MM.1S (cell line): ENCODE data around the gene ELMOD2.

ENCODE experiments used
- DNase-seq: peaks from one replicate; pipeline ENCODE4 v3.0.0-alpha.2; 2015
- H2AFZ ChIP-seq: fragments of 300-600 bp; sonication (generic); 2 replicates; pipeline ENCODE4 v1.6.0; 2016; ENCODE audit warnings: antibody characterized with exemption, low read length
- H3F3A ChIP-seq: fragments of 300-600 bp; sonication (generic); 2 replicates; pipeline ENCODE4 v1.6.1; 2016; ENCODE audit warnings: mild to moderate bottlenecking, antibody characterized with exemption, low read length, moderate library complexity, mixed read lengths; ENCODE audit not compliant: insufficient read depth
- H3K27ac ChIP-seq: fragments of 300-600 bp; sonication (generic); 2 replicates; pipeline ENCODE4 v1.5.1; 2016; ENCODE audit warnings: mild to moderate bottlenecking, low read length
- H3K27me3 ChIP-seq: fragments of 300-600 bp; sonication (generic); replicated peaks from 2 replicates; pipeline ENCODE4 v1.6.0; 2016; ENCODE audit warnings: low read length; ENCODE audit not compliant: insufficient read depth
- H3K36me3 ChIP-seq: fragments of 300-600 bp; sonication (generic); replicated peaks from 2 replicates; pipeline ENCODE4 v1.6.1; 2016; ENCODE audit warnings: mild to moderate bottlenecking, low read length, mixed read lengths; ENCODE audit not compliant: insufficient read depth
- H3K4me1 ChIP-seq: fragments of 300-600 bp; sonication (generic); 2 replicates; pipeline ENCODE4 v1.6.1; 2016; ENCODE audit warnings: low read length, mixed read lengths
- H3K4me2 ChIP-seq: fragments of 300-600 bp; sonication (generic); 2 replicates; pipeline ENCODE4 v1.6.0; 2016; ENCODE audit warnings: low read depth, low read length
- H3K4me3 ChIP-seq: fragments of 300-600 bp; sonication (generic); 2 replicates; pipeline ENCODE4 v1.5.1; 2016; ENCODE audit warnings: low read length, mixed read lengths
- H3K79me2 ChIP-seq: fragments of 300-600 bp; sonication (generic); 2 replicates; pipeline ENCODE4 v1.6.1; 2016; ENCODE audit warnings: mixed run types, low read length, mixed read lengths
- H3K9ac ChIP-seq: fragments of 300-600 bp; sonication (generic); 2 replicates; pipeline ENCODE4 v1.6.1; 2016; ENCODE audit warnings: low read length, mixed read lengths
- H3K9me2 ChIP-seq: fragments of 300-600 bp; sonication (generic); replicated peaks from 2 replicates; pipeline ENCODE4 v1.6.1; 2016; ENCODE audit warnings: mild to moderate bottlenecking, low read length, mixed read lengths; ENCODE audit not compliant: insufficient read depth
- H3K9me3 ChIP-seq: fragments of 300-600 bp; sonication (generic); replicated peaks from 2 replicates; pipeline ENCODE4 v1.6.1; 2016; ENCODE audit warnings: mild to moderate bottlenecking, low read length, mixed read lengths; ENCODE audit not compliant: insufficient read depth
- H4K20me1 ChIP-seq: fragments of 300-600 bp; sonication (generic); 2 replicates; pipeline ENCODE4 v1.6.1; 2016; ENCODE audit warnings: mild to moderate bottlenecking, low read length, moderate library complexity, mixed read lengths; ENCODE audit not compliant: insufficient read depth
- EZH2 ChIP-seq: fragments of 300-600 bp; sonication (generic); optimal IDR thresholded peaks from 2 replicates; pipeline ENCODE3; 2017; ENCODE audit warnings: low read depth, mild to moderate bottlenecking, antibody characterized with exemption, low read length, mixed read lengths
- EZH2phosphoT487 ChIP-seq: fragments of 300-600 bp; sonication (generic); IDR thresholded peaks from 2 replicates; pipeline ENCODE4 v1.6.1; 2018; ENCODE audit warnings: antibody characterized with exemption, low read length
- TF ChIP-seq, protein P1 (sequence below): fragments of 300-600 bp; sonication (generic); IDR thresholded peaks from 2 replicates; pipeline ENCODE4 v1.5.1; 2016; ENCODE audit warnings: antibody characterized with exemption, low read length, mixed read lengths

Gene ELMOD2

GRCh38 chr4:140523857-140524742 lies at the start of gene ELMOD2:
Gene ELMOD2 (plus strand): TSS chr4:140524168. CDS start chr4:140525429, 1,261 bp downstream.
- DNase-seq: peak; percentile 99
- Histone ChIP-seq H3K9me2 (no peaks in the 10 kb centered on the region), H3K79me2 (no peaks in the 10 kb centered on the region), H3K27ac (peak within 1 kb of the TSS; percentile 31; the same call in 1 of the 2 replicates), H3F3A (no peaks in the 10 kb centered on the region), H3K27me3 (no peaks in the 10 kb centered on the region), H3K4me2 (peak within 1 kb of the TSS; percentile 95), H2AFZ (peak within 1 kb of the TSS; percentile 97), H3K36me3 (no peaks in the 10 kb centered on the region), H3K4me3 (peak within 1 kb of the TSS; percentile 84), H4K20me1 (no peaks in the 10 kb centered on the region), H3K9ac (peak within 1 kb of the TSS; percentile 81), H3K9me3 (no peaks in the 10 kb centered on the region), H3K4me1 (peaks cover 5% of the 10 kb centered on the region)
- TF ChIP-seq, protein P1, sequence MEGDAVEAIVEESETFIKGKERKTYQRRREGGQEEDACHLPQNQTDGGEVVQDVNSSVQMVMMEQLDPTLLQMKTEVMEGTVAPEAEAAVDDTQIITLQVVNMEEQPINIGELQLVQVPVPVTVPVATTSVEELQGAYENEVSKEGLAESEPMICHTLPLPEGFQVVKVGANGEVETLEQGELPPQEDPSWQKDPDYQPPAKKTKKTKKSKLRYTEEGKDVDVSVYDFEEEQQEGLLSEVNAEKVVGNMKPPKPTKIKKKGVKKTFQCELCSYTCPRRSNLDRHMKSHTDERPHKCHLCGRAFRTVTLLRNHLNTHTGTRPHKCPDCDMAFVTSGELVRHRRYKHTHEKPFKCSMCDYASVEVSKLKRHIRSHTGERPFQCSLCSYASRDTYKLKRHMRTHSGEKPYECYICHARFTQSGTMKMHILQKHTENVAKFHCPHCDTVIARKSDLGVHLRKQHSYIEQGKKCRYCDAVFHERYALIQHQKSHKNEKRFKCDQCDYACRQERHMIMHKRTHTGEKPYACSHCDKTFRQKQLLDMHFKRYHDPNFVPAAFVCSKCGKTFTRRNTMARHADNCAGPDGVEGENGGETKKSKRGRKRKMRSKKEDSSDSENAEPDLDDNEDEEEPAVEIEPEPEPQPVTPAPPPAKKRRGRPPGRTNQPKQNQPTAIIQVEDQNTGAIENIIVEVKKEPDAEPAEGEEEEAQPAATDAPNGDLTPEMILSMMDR: peak; percentile 95
- TF ChIP-seq EZH2 (no peak), EZH2phosphoT487 (no peak)

DNA sequence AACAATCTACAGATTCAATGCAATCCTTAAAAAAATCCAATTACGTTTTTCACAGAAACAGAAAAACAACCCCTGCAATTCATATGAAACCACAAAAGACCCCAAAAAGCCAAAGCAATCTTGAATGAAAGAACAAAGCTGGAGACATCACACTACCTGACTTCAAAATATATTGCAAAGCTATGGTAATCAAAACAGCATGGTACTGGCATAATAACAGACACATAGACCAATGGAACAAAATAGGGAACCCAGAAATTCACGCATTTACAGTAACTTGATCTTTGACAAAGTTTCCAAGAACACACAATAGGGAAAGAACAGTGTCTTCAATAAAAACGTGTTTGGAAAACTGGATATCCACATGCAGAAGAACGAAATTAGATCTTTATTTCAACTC lies 40.5 kb upstream of the ELMOD2 start:
- no peak for DNase-seq
- H2AFZ ChIP-seq: no peak overlapping the region
- H3K27ac ChIP-seq: no peak overlapping the region
- H4K20me1 ChIP-seq: no peaks in the 10 kb centered on the region
- no peaks in the 10 kb centered on the region for H3K9me3 ChIP-seq
- H3K79me2 ChIP-seq: no peaks in the 10 kb centered on the region
- no peaks in the 10 kb centered on the region for H3K9me2 ChIP-seq
- H3K27me3 ChIP-seq: no peaks in the 10 kb centered on the region
- no peaks in the 10 kb centered on the region for H3K4me1 ChIP-seq
- H3F3A ChIP-seq: no peaks in the 10 kb centered on the region
- no peaks in the 10 kb centered on the region for H3K36me3 ChIP-seq
- H3K4me3 ChIP-seq: no peak overlapping the region
- no peak overlapping the region for H3K4me2 ChIP-seq
- no peak overlapping the region for H3K9ac ChIP-seq
- TF ChIP-seq, protein P1: no peak
- TF ChIP-seq EZH2phosphoT487 (no peak), EZH2 (no peak)

DNA sequence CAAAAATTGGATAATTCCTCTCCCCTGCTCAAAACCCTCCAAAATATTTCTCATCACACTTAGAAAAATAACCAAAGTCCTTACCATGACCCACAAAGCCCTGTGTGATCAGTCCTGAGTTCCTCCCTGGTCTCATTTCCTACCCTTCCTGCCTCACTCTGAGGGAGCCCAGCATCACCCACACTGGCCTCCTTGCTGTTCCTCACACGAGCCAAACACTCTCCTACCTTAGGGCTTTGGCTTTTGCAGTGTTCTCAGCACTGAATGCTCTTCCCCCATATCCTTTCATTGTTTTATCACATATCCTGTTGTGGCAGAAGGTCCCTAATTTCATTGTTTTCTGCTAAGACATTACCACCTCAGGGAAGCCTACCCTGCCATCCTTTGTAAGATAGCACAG lies 38.0 kb upstream of the ELMOD2 start:
- no peaks in the 10 kb centered on the region for H3F3A ChIP-seq
- H3K36me3 ChIP-seq: no peaks in the 10 kb centered on the region
- H3K9me3 ChIP-seq: no peaks in the 10 kb centered on the region
- no peak overlapping the region for H3K27ac ChIP-seq
- H4K20me1 ChIP-seq: no peaks in the 10 kb centered on the region
- TF ChIP-seq, protein P1: no peak
- TF ChIP-seq EZH2phosphoT487 (no peak), EZH2 (no peak)
- no peak overlapping the region for H3K9ac ChIP-seq
- no peaks in the 10 kb centered on the region for H3K79me2 ChIP-seq
- no peak overlapping the region for H2AFZ ChIP-seq
- H3K9me2 ChIP-seq: no peaks in the 10 kb centered on the region
- no peak for DNase-seq
- H3K4me1 ChIP-seq: no peaks in the 10 kb centered on the region
- no peak overlapping the region for H3K4me3 ChIP-seq
- H3K27me3 ChIP-seq: no peaks in the 10 kb centered on the region
- H3K4me2 ChIP-seq: no peak overlapping the region
